HG03060 (cell line): Measurements from ENCODE around the gene ADGRB2.
"Not testable (repeated sequence)": the region's sequence is repeated elsewhere in the genome, so short reads cannot be mapped to it uniquely, and the experiment has no call there.

Source experiments
- ATAC-seq: cut with Tn5 transposase; IDR thresholded peaks from one replicate; pipeline ENCODE4 v1.9.1; 2021; ENCODE audit warnings: low read depth, moderate number of reproducible peaks; ENCODE audit not compliant: unreplicated experiment

Gene ADGRB2

GRCh38 chr1:31707059-31707600 is 57.0 kb downstream of the ADGRB2 start:
- ATAC-seq, result not testable (repeated sequence)

DNA sequence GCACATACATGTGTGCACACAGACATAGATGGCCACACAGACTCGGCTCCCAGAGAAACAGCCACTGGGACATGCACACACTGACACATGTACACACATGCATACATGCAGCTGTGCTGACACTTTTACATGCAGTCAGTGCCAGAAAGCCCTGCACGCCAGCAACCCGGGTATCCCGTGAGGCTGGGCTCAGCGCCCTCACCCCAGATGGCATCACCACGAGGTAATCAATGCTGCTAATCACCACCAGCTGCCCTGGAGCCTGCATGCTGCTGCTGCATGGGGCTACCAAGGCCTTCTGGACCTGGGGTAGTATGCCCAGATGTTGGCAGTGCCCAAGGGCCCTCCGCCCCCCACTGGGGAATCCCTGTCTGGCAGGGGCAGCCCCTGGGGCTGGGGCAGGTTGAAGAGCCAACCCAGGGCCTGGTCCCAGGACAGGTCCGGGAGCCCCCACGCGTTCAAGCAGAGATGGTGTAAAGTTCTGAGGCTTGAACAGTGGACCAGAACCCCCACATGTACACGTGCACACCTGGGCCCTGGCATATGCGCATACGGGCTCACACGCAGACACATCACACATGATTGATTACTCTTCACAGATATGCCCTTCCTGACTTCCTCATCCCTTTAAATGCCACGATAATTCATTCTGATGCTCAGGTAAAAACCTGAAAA is 57.6 kb downstream of the ADGRB2 start:
- ATAC-seq, result no peak

DNA sequence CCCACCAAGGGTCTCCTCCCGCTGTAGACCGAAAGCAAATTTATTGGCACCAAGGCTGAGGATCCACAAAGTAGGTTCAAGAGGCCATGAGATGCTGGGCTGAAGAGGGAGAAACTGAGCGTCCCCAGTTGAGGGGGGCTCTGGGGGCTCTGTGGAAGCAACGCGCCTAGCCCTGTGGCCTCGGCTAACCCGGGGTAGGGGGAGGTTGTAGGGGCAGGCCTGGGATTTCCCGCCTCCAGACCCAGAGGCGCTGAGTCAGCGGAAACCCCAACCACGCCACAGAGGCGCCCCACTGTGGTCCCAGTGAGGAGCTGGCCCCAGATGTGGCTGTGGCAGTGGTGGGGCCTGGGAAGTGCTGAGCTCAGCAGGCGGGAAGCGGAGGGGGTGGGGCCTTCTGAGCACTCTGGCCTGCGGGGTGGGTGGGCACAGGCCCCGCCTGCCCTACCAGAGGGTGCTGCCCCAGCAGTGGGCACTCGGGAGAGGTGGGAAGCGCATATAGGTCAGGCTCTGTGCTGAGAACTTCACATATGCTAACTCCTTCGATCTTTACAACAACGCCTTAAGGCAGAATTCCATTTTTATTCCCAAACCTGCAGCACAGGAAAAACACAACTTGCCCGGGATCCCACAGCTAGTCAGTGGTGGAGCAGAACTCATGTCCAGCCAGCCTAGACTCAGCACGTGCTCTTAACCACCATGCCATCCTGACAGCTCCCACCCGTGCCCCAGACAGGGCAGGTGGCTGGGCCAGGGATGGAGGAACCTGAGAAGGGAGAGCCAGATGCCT is 58.9 kb downstream of the ADGRB2 start:
- no peak for ATAC-seq

DNA sequence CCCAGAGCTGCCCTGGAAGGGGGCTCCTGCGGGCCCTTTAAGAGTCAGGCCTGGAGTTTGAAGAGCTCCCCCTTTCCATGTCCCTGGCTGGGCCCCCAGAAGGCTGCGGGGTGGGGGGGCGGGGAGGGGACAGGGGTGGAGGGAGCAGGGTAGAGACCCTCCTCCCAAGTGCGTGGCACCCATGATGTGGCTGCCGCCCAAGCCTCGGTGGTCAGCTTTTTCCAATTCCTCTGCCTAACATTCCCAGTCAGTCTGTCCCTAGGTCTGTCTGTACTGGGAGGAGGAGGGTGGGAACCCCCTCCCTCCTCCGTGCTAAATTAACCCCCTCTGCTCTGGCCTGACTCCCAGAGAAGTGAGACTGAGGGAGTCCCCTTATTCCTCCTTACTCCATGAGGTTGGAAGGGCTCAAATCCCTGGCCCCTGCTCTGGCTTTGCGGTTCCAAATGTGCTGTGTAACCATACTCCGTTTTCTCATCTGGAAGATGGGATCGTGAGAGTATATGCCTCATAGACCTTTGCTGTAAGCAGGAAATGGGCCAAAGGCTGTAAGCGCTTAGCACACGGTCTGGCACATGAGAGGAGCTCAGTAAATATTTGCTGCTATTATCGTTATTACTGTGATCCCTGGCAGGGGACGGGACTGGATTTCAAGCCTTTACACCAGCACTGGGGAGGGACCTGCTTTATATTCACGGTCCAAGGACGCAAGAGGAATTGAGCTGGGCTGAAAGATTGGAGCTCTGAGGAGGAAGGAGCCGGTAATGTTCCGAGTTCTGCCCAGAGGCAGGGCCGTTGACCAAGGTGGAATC is 59.7 kb downstream of the ADGRB2 start:
- ATAC-seq, result no peak

- no peak for ATAC-seq
Observed at GRCh38 chr1:31703431-31704270, 60.5 kb downstream of the ADGRB2 start, which contains the start of gene COL16A1. COL16A1 (minus strand) TSS chr1:31704017; CDS start chr1:31702193, 1,824 bp downstream.

DNA sequence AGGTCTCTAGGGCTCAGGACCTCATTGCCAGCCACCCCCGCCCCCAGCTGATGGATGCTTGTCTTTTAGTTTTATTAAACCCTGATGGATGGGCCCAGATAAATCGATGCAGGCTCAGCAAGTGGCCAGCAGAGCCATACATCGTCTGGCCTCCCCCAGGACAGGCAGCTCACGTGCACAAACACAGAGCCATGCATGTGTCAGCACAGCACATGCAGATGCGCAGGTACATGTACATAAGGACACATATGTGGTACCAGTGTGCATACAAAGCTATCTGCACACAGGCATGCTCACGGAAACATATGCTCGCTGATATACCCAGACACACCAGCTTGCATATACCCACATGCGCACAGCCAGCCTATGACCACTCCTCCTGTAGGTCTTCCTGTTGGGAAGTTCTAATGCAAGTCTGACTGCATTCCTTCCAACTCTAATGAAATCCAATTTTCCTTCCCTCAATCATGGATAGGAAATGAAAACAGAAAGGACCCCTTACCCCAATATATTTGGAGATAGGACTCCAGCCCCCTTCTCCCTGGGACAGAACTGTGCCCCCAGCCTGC is 61.2 kb downstream of the ADGRB2 start:
- ATAC-seq, result no peak

- no peak for ATAC-seq
Observed at GRCh38 chr1:31701091-31701736, 62.9 kb downstream of the ADGRB2 start.

- ATAC-seq, result no peak
Observed at GRCh38 chr1:31700468-31701090, 63.6 kb downstream of the ADGRB2 start.

GRCh38 chr1:31699341-31699891 is 64.7 kb downstream of the ADGRB2 start:
- no peak for ATAC-seq

DNA sequence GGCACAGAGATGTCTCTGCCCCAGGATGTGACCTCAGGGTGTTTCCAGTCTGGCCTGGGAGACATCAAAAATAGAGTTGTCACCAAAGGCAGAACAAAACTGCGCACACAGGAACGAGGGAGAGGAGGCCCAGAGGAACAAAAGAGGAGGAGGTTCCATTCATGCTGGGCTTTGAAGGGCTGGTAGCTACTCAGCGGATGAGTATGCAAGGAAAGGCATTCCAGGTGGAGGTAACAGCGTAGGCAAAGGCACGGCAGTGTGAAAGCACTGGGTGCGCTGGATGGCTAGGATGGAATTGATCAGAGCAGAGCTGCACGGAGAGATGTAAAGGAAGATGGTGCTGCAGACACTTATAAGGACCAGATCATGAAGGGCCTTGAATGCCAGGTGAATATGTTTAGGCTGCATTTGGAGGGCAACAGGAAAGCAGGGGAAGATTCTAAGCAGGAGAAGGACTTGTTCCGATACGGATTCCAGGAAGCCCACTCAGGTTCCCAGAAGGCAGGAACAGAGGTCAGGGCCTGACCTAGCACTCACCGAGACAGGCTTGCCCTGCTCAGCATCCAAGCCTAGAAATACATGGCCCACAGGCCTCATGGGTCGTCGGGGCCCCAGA is 66.7 kb downstream of the ADGRB2 start:
- ATAC-seq, result no peak

GRCh38 chr1:31696242-31696641 is 67.9 kb downstream of the ADGRB2 start:
- ATAC-seq, result no peak

DNA sequence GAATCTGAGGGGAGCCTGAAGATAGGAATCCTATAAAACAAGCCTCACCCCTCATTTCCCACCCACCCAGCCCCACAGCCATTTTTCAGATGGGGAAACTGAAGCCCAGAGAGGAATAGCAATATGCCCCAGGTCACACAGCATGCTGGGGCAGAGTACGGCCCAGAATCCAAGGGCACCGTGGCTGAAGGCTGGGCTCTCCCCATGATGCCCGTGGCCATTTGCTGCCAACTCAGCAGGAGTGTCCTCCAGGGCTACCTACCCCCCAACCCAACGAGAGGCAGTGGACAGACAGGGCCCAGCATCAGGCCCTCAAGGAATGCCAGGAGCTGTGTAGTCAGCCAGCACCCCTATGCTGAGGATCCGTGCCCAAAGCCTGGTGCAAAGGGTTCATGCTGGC is 68.8 kb downstream of the ADGRB2 start:
- ATAC-seq, result no peak

DNA sequence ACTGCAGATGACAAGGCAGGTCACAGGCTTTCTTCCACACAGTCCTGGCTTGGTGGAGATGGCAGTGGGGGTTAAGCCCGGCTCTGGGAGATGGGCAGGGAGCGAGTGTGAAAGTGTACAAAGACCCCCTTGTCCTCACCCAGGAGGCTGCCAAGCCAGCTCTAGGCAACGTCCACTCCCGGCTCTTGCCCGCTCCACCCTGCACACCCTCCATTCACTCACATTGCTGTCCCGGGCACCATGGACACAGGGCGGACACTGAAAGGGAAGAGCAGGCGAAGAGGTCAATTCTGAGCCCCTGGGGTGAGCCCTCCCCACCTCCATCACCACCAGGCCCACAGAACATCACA is 69.2 kb downstream of the ADGRB2 start:
- no peak for ATAC-seq

GRCh38 chr1:31694069-31694963 is 69.8 kb downstream of the ADGRB2 start:
- no peak for ATAC-seq

DNA sequence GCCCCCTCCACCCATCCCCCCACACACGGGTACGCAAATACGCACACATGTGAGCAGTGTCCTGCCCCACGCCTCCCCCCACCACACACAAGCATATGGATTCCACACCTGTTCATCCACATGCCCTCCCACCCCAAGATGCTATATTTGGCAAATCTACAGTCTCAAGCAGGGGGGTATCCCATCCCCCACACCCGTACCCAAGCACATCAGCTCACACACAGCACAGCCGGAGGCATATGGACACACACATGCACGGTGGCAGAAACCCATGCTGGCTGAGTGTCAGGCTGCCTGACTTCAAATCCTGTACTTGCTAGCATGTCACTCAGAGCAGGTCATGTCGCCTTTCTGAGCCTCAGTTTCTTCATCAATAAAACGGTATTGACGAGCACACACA is 70.9 kb downstream of the ADGRB2 start:
- no peak for ATAC-seq

GRCh38 chr1:31691951-31692350 is 72.2 kb downstream of the ADGRB2 start:
- no peak for ATAC-seq

- no peak for ATAC-seq
Observed at GRCh38 chr1:31691446-31691845, 72.7 kb downstream of the ADGRB2 start.
